CD8-positive, alpha-beta memory T cell (primary cell): ENCODE measurements around the gene PRKCB. TPM values are rescaled to one million over a fixed set of nuclear protein-coding genes. Genes with fewer than 3 reads are reported as not detected.

Experiments
- CTCF ChIA-PET: fragments of 350-600 bp; sonication (Branson Sonifier 250); formaldehyde crosslinking; loops from one replicate; lab custom pipeline; 2021; ENCODE audit warnings: antibody characterized with exemption; lab: Charles Lee
- POLR2A ChIA-PET: fragments of 350-600 bp; sonication (Branson Sonifier 250); formaldehyde crosslinking; loops from one replicate; lab custom pipeline; 2021; ENCODE audit warnings: antibody characterized with exemption; lab: Charles Lee
- DNase-seq, 5 donors: peaks; one replicate each; pipeline versions ENCODE4 v3.0.0 to v3.0.0-alpha.2; 2020 to 2022; ENCODE audit warnings: mixed read lengths in 1 of 5
- H3K27ac ChIP-seq: one replicate; pipeline ENCODE4 v1.7.0; 2013; ENCODE audit warnings: low read depth, mild to moderate bottlenecking, low read length, moderate library complexity
- H3K27me3 ChIP-seq: 2 replicates; pipeline ENCODE4 v1.7.0; 2013; ENCODE audit warnings: low read length, mild to moderate bottlenecking; ENCODE audit not compliant: insufficient read depth, poor library complexity, severe bottlenecking
- H3K36me3 ChIP-seq: 2 replicates; pipeline ENCODE4 v1.7.0; 2013; ENCODE audit warnings: mild to moderate bottlenecking, low read length, moderate library complexity; ENCODE audit not compliant: insufficient read depth
- H3K4me1 ChIP-seq: 2 replicates; pipeline ENCODE4 v1.7.0; 2013; ENCODE audit warnings: mild to moderate bottlenecking, low read length, moderate library complexity; ENCODE audit not compliant: insufficient read depth
- H3K4me3 ChIP-seq: 2 replicates; pipeline ENCODE4 v1.7.0; 2013; ENCODE audit warnings: mild to moderate bottlenecking, low read length
- H3K9me3 ChIP-seq: 2 replicates; pipeline ENCODE4 v1.7.0; 2013; ENCODE audit warnings: mild to moderate bottlenecking, low read length
- H3K27ac Mint-ChIP-seq, 8 donors: one replicate each; pipeline ENCODE4 v1.8.0; 2020 to 2021; ENCODE audit warnings: mixed read lengths in 8 of 8, mild to moderate bottlenecking in 6 of 8, inconsistent platforms in 3 of 8, moderate library complexity in 3 of 8
- H3K27me3 Mint-ChIP-seq, 2 donors: one replicate each; pipeline ENCODE4 v1.8.0; 2020 to 2021; ENCODE audit warnings: mixed read lengths in 2 of 2, mild to moderate bottlenecking in 1 of 2, moderate library complexity in 1 of 2
- H3K36me3 Mint-ChIP-seq, 3 donors: one replicate each; pipeline ENCODE4 v1.8.0; 2020 to 2021; ENCODE audit warnings: mixed read lengths in 3 of 3, inconsistent platforms in 1 of 3, mild to moderate bottlenecking in 1 of 3
- H3K4me1 Mint-ChIP-seq, 3 donors: one replicate each; pipeline ENCODE4 v1.8.0; 2020 to 2021; ENCODE audit warnings: mixed read lengths in 3 of 3, inconsistent platforms in 1 of 3, mild to moderate bottlenecking in 1 of 3
- H3K4me3 Mint-ChIP-seq, 7 donors: one replicate each; pipeline ENCODE4 v1.8.0; 2020 to 2021; ENCODE audit warnings: mixed read lengths in 7 of 7, mild to moderate bottlenecking in 6 of 7, moderate library complexity in 4 of 7, inconsistent platforms in 2 of 7
- H3K9me3 Mint-ChIP-seq, 5 donors: one replicate each; pipeline ENCODE4 v1.8.0; 2020 to 2022; ENCODE audit warnings: mixed read lengths in 5 of 5, mild to moderate bottlenecking in 3 of 5, moderate library complexity in 2 of 5, inconsistent platforms in 1 of 5
- polyA plus RNA-seq: library from polyadenylated mRNA; unstranded; fragments of 300-500 nt; fragmentation: Illumina TruSeq; gene quantifications from one replicate; pipeline ENCODE4 v1.2.3, GENCODE V29; 2021
- total RNA-seq, 2 experiments: library from RNA; stranded (reverse); gene quantifications; one replicate each; pipeline ENCODE4 v1.2.3, GENCODE V29; 2021

The PRKCB gene
- total and polyA plus RNA-seq, 3 experiments from 2014 or later: 96.5 to 136 (median 98.2) TPM

GRCh38 chr16:24049113-24049512 lies 213.3 kb downstream of the PRKCB start:
- Mint-ChIP-seq H3K4me1 (peaks cover 47 to 61% (median 53%) of the 10 kb centered on the region in 3 donors), H3K4me3 (peak overlapping the region in 5 of 7 donors; percentile 10 to 76 (median 49)), H3K27ac (peak overlapping the region in 5 of 8 donors; percentile 10 to 76 (median 75)), H3K27me3 (peaks cover 0 to 4% of the 10 kb centered on the region in 2 donors), H3K36me3 (peaks cover 12 to 68% (median 15%) of the 10 kb centered on the region in 3 donors), H3K9me3 (no peaks in the 10 kb centered on the region)
- Histone ChIP-seq H3K4me3 (no peak overlapping the region), H3K9me3 (no peaks in the 10 kb centered on the region), H3K36me3 (no peaks in the 10 kb centered on the region), H3K4me1 (peaks cover 9% of the 10 kb centered on the region), H3K27me3 (no peaks in the 10 kb centered on the region), H3K27ac (no peak overlapping the region)
- ChIA-PET POLR2A (no interaction called here), CTCF (no interaction called here)
- DNase-seq: peak in 1 of 5 donors; percentile 56

- Mint-ChIP-seq H3K4me3 (no peak overlapping the region), H3K27me3 (peaks cover 0 to 4% of the 10 kb centered on the region in 2 donors), H3K9me3 (no peaks in the 10 kb centered on the region), H3K27ac (peak overlapping the region in 4 of 8 donors; percentile 5 to 65 (median 36)), H3K4me1 (peaks cover 45 to 71% (median 58%) of the 10 kb centered on the region in 3 donors), H3K36me3 (peaks cover 12 to 70% (median 16%) of the 10 kb centered on the region in 3 donors)
- Histone ChIP-seq H3K4me3 (no peak overlapping the region), H3K9me3 (no peaks in the 10 kb centered on the region), H3K27me3 (no peaks in the 10 kb centered on the region), H3K27ac (no peak overlapping the region), H3K4me1 (peaks cover 9% of the 10 kb centered on the region), H3K36me3 (no peaks in the 10 kb centered on the region)
- DNase-seq: no peak
- POLR2A ChIA-PET: no interaction called here
- CTCF ChIA-PET: no interaction called here
These were observed 215.3 kb downstream of the PRKCB start for GRCh38 chr16:24051125-24051524.

- no peak overlapping the region for H3K4me3 ChIP-seq
- POLR2A ChIA-PET: interaction anchor here (0.5 kb wide), 1 partner anchor 35 kb away, joined by 4 read pairs; no protein-coding TSS in a partner anchor
- H3K27ac ChIP-seq: no peak overlapping the region
- Mint-ChIP-seq H3K4me3 (no peak overlapping the region), H3K27me3 (peaks cover 0 to 4% of the 10 kb centered on the region in 2 donors), H3K27ac (no peak overlapping the region), H3K4me1 (peaks cover 46 to 76% (median 62%) of the 10 kb centered on the region in 3 donors), H3K9me3 (no peaks in the 10 kb centered on the region), H3K36me3 (peaks cover 12 to 76% (median 20%) of the 10 kb centered on the region in 3 donors)
- H3K4me1 ChIP-seq: peaks cover 9% of the 10 kb centered on the region
- H3K36me3 ChIP-seq: no peaks in the 10 kb centered on the region
- CTCF ChIA-PET: no interaction called here
- no peaks in the 10 kb centered on the region for H3K9me3 ChIP-seq
- no peaks in the 10 kb centered on the region for H3K27me3 ChIP-seq
- DNase-seq: no peak
These were observed 216.7 kb downstream of the PRKCB start for GRCh38 chr16:24052329-24053098.

DNA sequence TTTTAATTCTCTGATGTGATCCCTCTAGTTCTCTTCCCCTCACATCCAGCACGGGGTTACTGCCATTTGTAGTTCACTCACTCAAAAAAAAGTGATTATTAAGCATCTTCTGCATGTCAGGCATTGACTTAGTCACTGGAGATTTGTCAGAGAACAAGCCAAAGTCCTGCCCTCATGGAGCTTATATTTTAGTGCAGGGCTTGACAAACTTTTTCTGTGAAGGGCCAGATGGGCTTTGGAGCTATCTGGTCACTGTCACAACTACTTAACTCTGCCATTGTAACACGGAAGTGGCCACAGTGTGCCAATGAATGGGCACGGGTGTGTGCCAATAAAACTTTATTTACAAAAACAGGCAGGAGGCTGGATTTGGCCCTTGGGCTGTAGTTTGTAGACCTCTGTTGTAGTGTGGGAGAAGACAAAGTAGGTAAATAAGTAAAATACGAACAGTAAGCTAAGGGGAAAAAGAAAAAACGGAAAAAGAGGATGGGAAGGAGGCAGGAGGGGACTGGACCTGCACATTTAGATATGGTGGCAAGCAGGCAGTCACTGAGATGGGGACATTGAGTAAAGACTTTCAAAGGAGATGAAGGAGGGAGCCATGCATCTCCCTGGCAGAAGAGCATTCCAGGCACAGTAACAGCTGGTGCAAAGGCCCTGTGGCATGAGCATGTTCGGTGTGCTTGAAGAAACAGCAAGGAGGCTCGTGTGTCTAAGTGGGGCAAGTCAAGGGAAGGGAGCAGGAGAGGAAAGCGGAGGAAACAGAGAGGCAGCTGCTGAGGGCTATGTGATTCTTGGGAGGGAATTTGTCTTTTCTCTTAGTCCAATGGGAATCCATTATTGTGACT lies 217.5 kb downstream of the PRKCB start:
- Histone ChIP-seq H3K4me1 (peaks cover 9% of the 10 kb centered on the region), H3K4me3 (no peak overlapping the region), H3K27me3 (no peaks in the 10 kb centered on the region), H3K9me3 (no peaks in the 10 kb centered on the region), H3K27ac (no peak overlapping the region), H3K36me3 (no peaks in the 10 kb centered on the region)
- Mint-ChIP-seq H3K4me1 (peaks cover 44 to 74% (median 59%) of the 10 kb centered on the region in 3 donors), H3K9me3 (no peaks in the 10 kb centered on the region), H3K36me3 (peaks cover 12 to 75% (median 23%) of the 10 kb centered on the region in 3 donors), H3K27ac (peak overlapping the region in 2 of 8 donors; percentile 40 to 60), H3K27me3 (peaks cover 0 to 4% of the 10 kb centered on the region in 2 donors), H3K4me3 (no peak overlapping the region)
- no peak for DNase-seq
- CTCF ChIA-PET: no interaction called here
- POLR2A ChIA-PET: no interaction called here

GRCh38 chr16:24054741-24055491 lies 219.1 kb downstream of the PRKCB start:
- ChIA-PET POLR2A (no interaction called here), CTCF (interaction anchor here (1.0 kb wide), 1 partner anchor 13 kb away, joined by 3 read pairs; no protein-coding TSS in a partner anchor)
- H3K4me3 ChIP-seq: no peak overlapping the region
- no peaks in the 10 kb centered on the region for H3K9me3 Mint-ChIP-seq
- no peaks in the 10 kb centered on the region for H3K9me3 ChIP-seq
- no peak for DNase-seq
- no peaks in the 10 kb centered on the region for H3K36me3 ChIP-seq
- no peak overlapping the region for H3K27ac Mint-ChIP-seq
- no peaks in the 10 kb centered on the region for H3K27me3 ChIP-seq
- H3K4me1 ChIP-seq: peaks cover 3% of the 10 kb centered on the region
- H3K27ac ChIP-seq: no peak overlapping the region
- peak overlapping the region in 1 of 7 donors; percentile 5 for H3K4me3 Mint-ChIP-seq
- peaks cover 37 to 70% (median 49%) of the 10 kb centered on the region in 3 donors for H3K4me1 Mint-ChIP-seq
- H3K27me3 Mint-ChIP-seq: peaks cover 0 to 2% of the 10 kb centered on the region in 2 donors
- H3K36me3 Mint-ChIP-seq: peaks cover 15 to 72% (median 24%) of the 10 kb centered on the region in 3 donors

- no peaks in the 10 kb centered on the region for H3K36me3 ChIP-seq
- H3K36me3 Mint-ChIP-seq: peaks cover 25 to 58% (median 32%) of the 10 kb centered on the region in 3 donors
- no peak for DNase-seq
- H3K9me3 Mint-ChIP-seq: no peaks in the 10 kb centered on the region
- no peak overlapping the region for H3K27ac ChIP-seq
- H3K4me3 ChIP-seq: no peak overlapping the region
- H3K4me1 ChIP-seq: no peaks in the 10 kb centered on the region
- ChIA-PET CTCF (interaction anchor here (1.1 kb wide), 1 partner anchor 20 kb away, joined by 3 read pairs; no protein-coding TSS in a partner anchor), POLR2A (interaction anchor here (0.5 kb wide), 1 partner anchor 37 kb away, joined by 3 read pairs; no protein-coding TSS in a partner anchor)
- H3K4me1 Mint-ChIP-seq: peaks cover 28 to 60% (median 38%) of the 10 kb centered on the region in 3 donors
- H3K27ac Mint-ChIP-seq: peak overlapping the region in 2 of 8 donors; percentile 25 to 49
- no peaks in the 10 kb centered on the region for H3K27me3 ChIP-seq
- H3K4me3 Mint-ChIP-seq: no peak overlapping the region
- no peaks in the 10 kb centered on the region for H3K27me3 Mint-ChIP-seq
- no peaks in the 10 kb centered on the region for H3K9me3 ChIP-seq
These were observed 226.6 kb downstream of the PRKCB start for GRCh38 chr16:24062270-24062817.

DNA sequence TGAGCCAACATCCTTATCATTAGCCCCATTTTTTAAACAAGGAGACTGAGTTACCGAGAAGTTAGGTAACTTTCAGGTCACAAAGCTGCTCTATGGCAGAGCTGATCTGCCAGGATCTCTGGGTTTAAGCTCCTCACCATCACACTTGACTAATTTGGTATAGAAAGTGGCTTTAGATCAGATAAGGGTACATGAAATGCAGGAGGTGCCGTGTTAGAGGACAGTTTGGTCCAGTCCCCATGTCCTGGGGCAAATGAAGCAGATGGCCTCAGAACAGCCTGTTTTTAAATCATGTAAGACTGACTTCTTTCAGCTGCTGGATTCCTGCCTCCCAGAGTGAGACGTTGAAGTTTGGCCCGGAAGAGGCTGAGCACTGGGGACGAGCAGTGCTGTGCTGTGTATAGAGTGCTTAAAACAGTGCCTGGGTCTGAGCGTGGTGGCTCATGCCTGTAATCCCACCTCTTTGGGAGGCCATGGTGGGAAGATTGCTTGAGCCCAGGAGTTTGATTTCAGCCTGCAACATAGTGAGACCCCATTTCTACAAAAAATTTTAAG lies 233.3 kb downstream of the PRKCB start:
- H3K4me1 ChIP-seq: no peaks in the 10 kb centered on the region
- peaks cover 5% of the 10 kb centered on the region for H3K36me3 ChIP-seq
- Mint-ChIP-seq H3K4me3 (no peak overlapping the region), H3K36me3 (peaks cover 5 to 27% (median 9%) of the 10 kb centered on the region in 3 donors), H3K4me1 (peaks cover 40 to 71% (median 67%) of the 10 kb centered on the region in 3 donors), H3K27me3 (no peaks in the 10 kb centered on the region), H3K9me3 (no peaks in the 10 kb centered on the region), H3K27ac (peak overlapping the region in 2 of 8 donors; percentile 29 to 79)
- no peaks in the 10 kb centered on the region for H3K27me3 ChIP-seq
- H3K4me3 ChIP-seq: no peak overlapping the region
- no peaks in the 10 kb centered on the region for H3K9me3 ChIP-seq
- no peak overlapping the region for H3K27ac ChIP-seq
- CTCF ChIA-PET: no interaction called here
- DNase-seq: no peak
- POLR2A ChIA-PET: no interaction called here
